SK-N-SH (cell line): Measurements from ENCODE around the gene ABHD17C. TPM values are rescaled to one million over a fixed set of nuclear protein-coding genes. Genes with fewer than 3 reads are reported as not detected.

Source experiments
- CTCF ChIA-PET: fragments of 300-600, 350-600 bp; formaldehyde crosslinking; extraction: SDS; loops from one replicate; lab custom pipeline; 2021; lab: Yijun Ruan, JAX
- POLR2A ChIA-PET: fragments of 350-600 bp; sonication (Branson Sonifier 250); formaldehyde crosslinking; extraction: SDS; loops from one replicate; lab custom pipeline; 2020; ENCODE audit warnings: antibody characterized with exemption, inconsistent platforms; lab: Yijun Ruan, JAX
- DNase-seq: peaks from one replicate; pipeline ENCODE4 v3.0.0; 2012
- H2AFZ ChIP-seq: fragments of 200-600 bp; sonication (generic); 2 replicates; pipeline ENCODE4 v1.8.1; 2016; ENCODE audit warnings: antibody characterized with exemption, mild to moderate bottlenecking, low read depth
- H3F3A ChIP-seq: fragments of 200-600 bp; sonication (generic); replicated peaks from 2 replicates; pipeline ENCODE3; 2016; ENCODE audit warnings: antibody characterized with exemption, mild to moderate bottlenecking; ENCODE audit not compliant: insufficient read depth
- H3K27ac ChIP-seq, 2 experiments: fragments of 200-500 bp in 1 of 2; fragments of 200-600 bp in 1 of 2; sonication (Bioruptor generic) in 1 of 2; sonication (generic), shearing (Covaris generic) in 1 of 2; 2 replicates each; pipeline versions ENCODE4 v1.5.1 to v1.6.1; 2014 to 2016; ENCODE audit warnings: low read depth in 2 of 2, inconsistent platforms in 1 of 2, low read length in 1 of 2, mild to moderate bottlenecking in 1 of 2, mixed read lengths in 1 of 2
- H3K27me3 ChIP-seq: fragments of 200-600 bp; sonication (generic), shearing (Covaris generic); 2 replicates; pipeline ENCODE4 v1.6.1; 2016; ENCODE audit warnings: mixed run types; ENCODE audit not compliant: insufficient read depth
- H3K36me3 ChIP-seq, 2 experiments: fragments of 200-500 bp in 1 of 2; fragments of 200-600 bp in 1 of 2; sonication (Bioruptor generic) in 1 of 2; sonication (generic) in 1 of 2; replicated peaks in 1 of 2; 2 replicates each; pipeline versions ENCODE3 to v1.5.1; 2014 to 2016; ENCODE audit warnings: low read length in 1 of 2, mild to moderate bottlenecking in 1 of 2; ENCODE audit not compliant: insufficient read depth in 2 of 2, control insufficient read depth in 1 of 2
- H3K4me1 ChIP-seq, 2 experiments: fragments of 200-500 bp in 1 of 2; fragments of 200-600 bp in 1 of 2; sonication (Bioruptor generic) in 1 of 2; sonication (generic), shearing (Covaris generic) in 1 of 2; 2 replicates each; pipeline versions ENCODE4 v1.5.1 to v1.6.1; 2014 to 2016; ENCODE audit warnings: low read depth in 1 of 2, low read length in 1 of 2, mixed run types in 1 of 2; ENCODE audit not compliant: insufficient read depth in 2 of 2, control insufficient read depth in 1 of 2
- H3K4me2 ChIP-seq: fragments of 200-600 bp; sonication (generic), shearing (Covaris generic); 2 replicates; pipeline ENCODE4 v1.6.1; 2017; ENCODE audit warnings: mixed run types
- H3K4me3 ChIP-seq, 2 experiments: fragments of 200-500 bp in 1 of 2; fragments of 200-600 bp in 1 of 2; sonication (Bioruptor generic) in 1 of 2; sonication (generic), shearing (Covaris generic) in 1 of 2; 2 replicates each; pipeline versions ENCODE4 v1.5.1 to v1.8.1; 2014 to 2016; ENCODE audit warnings: low read depth in 2 of 2, inconsistent platforms in 1 of 2, low read length in 1 of 2, mild to moderate bottlenecking in 1 of 2, mixed read lengths in 1 of 2, moderate library complexity in 1 of 2
- H3K79me2 ChIP-seq: fragments of 200-600 bp; sonication (generic); 2 replicates; pipeline ENCODE4 v1.8.1; 2017; ENCODE audit warnings: mild to moderate bottlenecking; ENCODE audit not compliant: insufficient read depth
- H3K9ac ChIP-seq: fragments of 200-600 bp; sonication (generic); 2 replicates; pipeline ENCODE4 v1.6.1; 2017; ENCODE audit warnings: mixed run types
- H3K9me2 ChIP-seq: fragments of 200-600 bp; sonication (generic); 2 replicates; pipeline ENCODE4 v1.6.1; 2017; ENCODE audit warnings: mixed run types
- H3K9me3 ChIP-seq: fragments of 200-600 bp; sonication (generic); 2 replicates; pipeline ENCODE4 v1.6.1; 2017; ENCODE audit warnings: mixed run types, mild to moderate bottlenecking, moderate library complexity
- H4K20me1 ChIP-seq: fragments of 200-600 bp; sonication (generic); 2 replicates; pipeline ENCODE4 v1.6.1; 2017; ENCODE audit warnings: mild to moderate bottlenecking, mixed run types; ENCODE audit not compliant: insufficient read depth
- CTCF ChIP-seq: fragments of 200-600 bp; sonication (generic); IDR thresholded peaks from 2 replicates; pipeline ENCODE4 v1.6.1; 2017; ENCODE audit warnings: antibody characterized with exemption, mild to moderate bottlenecking, moderate library complexity
- REST ChIP-seq: IDR thresholded peaks from 2 replicates; pipeline ENCODE4 v1.6.1; 2012; ENCODE audit warnings: mild to moderate bottlenecking, low read depth, low read length, moderate library complexity
- RXRA ChIP-seq: IDR thresholded peaks from 2 replicates; pipeline ENCODE4 v1.4.0; 2012; ENCODE audit warnings: low read depth, mild to moderate bottlenecking, borderline replicate concordance
- YY1 ChIP-seq: IDR thresholded peaks from 2 replicates; pipeline ENCODE4 v1.4.0; 2012; ENCODE audit warnings: low read depth, mild to moderate bottlenecking
- WGBS: methylation state at CpG from one replicate; pipeline ENCODE4 v1.1.6; 2017; ENCODE audit warnings: low lambda C conversion rate; 5-methylcytosine and 5-hydroxymethylcytosine counted together
- polyA plus RNA-seq, 3 experiments: library from polyadenylated mRNA; depleted of rRNA; stranded (reverse); fragments of >200 nt; gene quantifications; 2 replicates each; pipeline ENCODE4 v1.2.3, GENCODE V29; 2012

The ABHD17C gene
- polyA plus RNA-seq, 1 of the 3 experiments (the other 2 are of a cell fraction) = 11.7 TPM

DNA sequence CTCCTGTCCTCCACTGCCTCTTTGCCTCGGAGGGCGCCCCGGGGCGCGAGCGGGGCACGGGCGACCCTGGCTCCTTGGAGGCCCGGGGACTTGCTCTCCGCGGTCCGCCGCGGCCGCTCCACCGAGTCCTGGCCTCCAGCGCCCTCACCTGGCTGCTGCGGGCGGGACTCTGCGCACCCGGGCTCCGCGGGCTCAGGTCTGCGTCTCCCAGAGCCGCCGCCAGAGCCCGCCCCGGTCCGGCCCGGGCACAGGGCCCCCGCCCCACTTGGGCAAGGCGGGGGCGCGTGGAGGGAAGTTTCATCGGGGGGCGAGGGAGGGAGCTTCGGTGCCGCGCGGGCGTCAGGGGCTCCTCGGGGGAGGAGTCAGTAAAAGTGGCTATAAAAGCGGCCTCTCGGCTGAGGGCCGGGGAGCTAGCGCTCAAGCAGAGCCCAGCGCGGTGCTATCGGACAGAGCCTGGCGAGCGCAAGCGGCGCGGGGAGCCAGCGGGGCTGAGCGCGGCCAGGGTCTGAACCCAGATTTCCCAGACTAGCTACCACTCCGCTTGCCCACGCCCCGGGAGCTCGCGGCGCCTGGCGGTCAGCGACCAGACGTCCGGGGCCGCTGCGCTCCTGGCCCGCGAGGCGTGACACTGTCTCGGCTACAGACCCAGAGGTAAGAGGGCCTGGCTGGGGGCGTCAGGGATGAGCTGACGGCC, 84.0 kb downstream of the ABHD17C start, which contains the start of gene CEMIP (continued):
- peak; percentile 73 for TF ChIP-seq CTCF
- TF ChIP-seq RXRA = no peak

- POLR2A ChIA-PET = no interaction called here
- DNase-seq = peak; percentile 74
- no peak overlapping the region for H3K27ac ChIP-seq
- H3K9me3 ChIP-seq = no peaks in the 10 kb centered on the region
- TF ChIP-seq YY1 (no peak), REST (peak; percentile 77; the same call in 1 of the 2 replicates)
- H3K27me3 ChIP-seq = no peaks in the 10 kb centered on the region
- 5% methylated on average over 24 of the region's 45 CpGs for WGBS
- H3K79me2 ChIP-seq = no peaks in the 10 kb centered on the region
- H3K9me2 ChIP-seq = no peaks in the 10 kb centered on the region
- H3K9ac ChIP-seq = no peak overlapping the region
- peak overlapping the region; percentile 98 for H3K4me2 ChIP-seq
- CTCF ChIA-PET = interaction anchor here (0.6 to 9.4 kb wide), 88 partner anchors 8 to 486 kb away, joined by 3 to 253 read pairs (median 4); partner anchors contain the start of gene ABHD17C
- H4K20me1 ChIP-seq = no peaks in the 10 kb centered on the region
- peak overlapping the region; percentile 60; the same call in 1 of the 2 replicates for H2AFZ ChIP-seq
- peaks cover 0 to 27% of the 10 kb centered on the region in 2 experiments; a peak in 3 of 4 replicates for H3K4me1 ChIP-seq
- H3F3A ChIP-seq = peaks cover 6% of the 10 kb centered on the region
- H3K36me3 ChIP-seq = peaks cover 0 to 10% of the 10 kb centered on the region in 2 experiments
- H3K4me3 ChIP-seq = peak overlapping the region; percentile 62 to 76
Measured at GRCh38 chr15:80779658-80780415, 84.7 kb downstream of the ABHD17C start.
